AG10803 (cell line): ENCODE results near the gene ZDHHC21.
A peak's percentile ranks its signal among the peaks of the same experiment; 100 is the strongest.

Source experiments
- DNase-seq: peaks from one replicate; pipeline ENCODE4 v3.0.0; 2010; ENCODE audit warnings: low read depth
- H3K4me3 ChIP-seq: 2 replicates; pipeline ENCODE4 v1.5.1; 2011; ENCODE audit warnings: mild to moderate bottlenecking, low read length, control low read depth
- CTCF ChIP-seq: conservative IDR thresholded peaks from 2 replicates; pipeline ENCODE4 v1.5.1; 2011; ENCODE audit warnings: mild to moderate bottlenecking, low read length, control low read depth, inconsistent platforms

Gene ZDHHC21

GRCh38 chr9:14616188-14616982 lies 76.8 kb downstream of the ZDHHC21 start:
- peak; percentile 75 for DNase-seq
- H3K4me3 ChIP-seq, result no peak overlapping the region
- TF ChIP-seq CTCF, result peak; percentile 74

- DNase-seq, result no peak
- no peak overlapping the region for H3K4me3 ChIP-seq
- TF ChIP-seq CTCF, result no peak
These were observed 84.7 kb downstream of the ZDHHC21 start for GRCh38 chr9:14608540-14608939.

- no peak overlapping the region for H3K4me3 ChIP-seq
- no peak for TF ChIP-seq CTCF
- DNase-seq, result no peak
These were observed 95.9 kb downstream of the ZDHHC21 start for GRCh38 chr9:14597171-14597799.

- no peak for TF ChIP-seq CTCF
- DNase-seq, result no peak
- H3K4me3 ChIP-seq, result no peak overlapping the region
These were observed 99.8 kb downstream of the ZDHHC21 start for GRCh38 chr9:14593406-14593805.

- no peak for TF ChIP-seq CTCF
These were observed 101.8 kb downstream of the ZDHHC21 start for GRCh38 chr9:14591411-14591810.

GRCh38 chr9:14585730-14586473 lies 107.3 kb downstream of the ZDHHC21 start:
- TF ChIP-seq CTCF, result no peak
- no peak for DNase-seq

More at GRCh38 chr9:14591411-14591810, 101.8 kb downstream of the ZDHHC21 start:
- DNase-seq, result no peak
- H3K4me3 ChIP-seq, result no peak overlapping the region

More at GRCh38 chr9:14585730-14586473, 107.3 kb downstream of the ZDHHC21 start:
- H3K4me3 ChIP-seq, result no peak overlapping the region
